Measurements from ENCODE around the gene PRUNE1.

Gene PRUNE1

GRCh38 chr1:151006327-151007052, 1.8 kb upstream of the PRUNE1 start, which contains the start of gene MINDY1:
MINDY1 (minus strand) TSS chr1:151006902; CDS start chr1:151002617, 4,285 bp downstream.
- peak; percentile 84 for DNase-seq

GRCh38 chr1:151007853-151008243, 401 bp upstream of the PRUNE1 start:
- no peak for DNase-seq

DNA sequence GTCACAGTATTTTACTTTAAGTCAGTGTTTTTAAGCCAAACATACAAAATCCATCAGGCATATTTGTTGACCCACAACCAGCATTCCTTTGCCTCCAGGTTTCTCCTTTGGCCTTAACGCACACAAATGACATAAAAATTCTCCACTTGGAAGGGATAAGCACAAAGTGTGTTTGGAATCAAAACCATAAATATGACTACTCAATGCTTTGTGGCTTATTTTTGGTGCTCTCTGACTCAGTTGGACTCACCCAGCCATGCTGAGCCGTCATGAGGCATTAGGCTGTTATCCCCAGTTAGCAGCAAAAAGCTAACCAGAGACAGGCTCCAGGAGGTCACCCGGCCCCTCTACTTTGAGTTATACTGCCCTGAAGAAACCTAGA, 948 bp downstream of the PRUNE1 start:
- no peak for DNase-seq

DNA sequence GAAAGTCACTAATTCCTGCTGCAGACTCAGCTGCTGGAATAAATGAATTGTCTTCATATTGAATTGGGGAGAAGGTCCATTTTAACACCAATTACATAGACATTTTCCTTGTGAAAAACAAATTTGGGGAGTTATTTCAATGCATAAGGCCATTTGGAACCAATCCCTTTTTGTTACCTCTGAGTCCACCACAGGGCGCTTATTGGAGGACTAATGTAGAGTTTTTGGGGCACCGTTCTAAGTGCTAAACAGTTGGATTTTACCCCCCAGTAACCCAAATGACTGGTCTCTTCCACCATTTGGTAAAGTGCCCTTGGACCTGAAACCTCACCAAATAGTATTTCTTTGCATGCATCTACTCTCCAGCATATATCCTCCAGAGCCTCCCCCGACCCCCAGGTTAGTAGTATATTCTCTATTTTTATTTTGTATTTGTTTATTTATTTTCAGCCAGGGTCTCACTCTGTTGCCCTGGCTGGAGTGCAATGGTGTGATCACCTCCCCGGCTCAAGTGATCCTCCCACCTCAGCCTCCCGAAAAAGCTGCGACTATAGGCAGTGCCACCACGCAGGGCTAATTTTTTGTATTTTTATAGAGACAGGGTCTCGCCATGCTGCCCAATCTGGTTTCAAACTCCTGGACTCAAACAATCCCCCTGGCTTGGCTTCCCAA, 1.6 kb downstream of the PRUNE1 start:
- DNase-seq, result no peak

DNA sequence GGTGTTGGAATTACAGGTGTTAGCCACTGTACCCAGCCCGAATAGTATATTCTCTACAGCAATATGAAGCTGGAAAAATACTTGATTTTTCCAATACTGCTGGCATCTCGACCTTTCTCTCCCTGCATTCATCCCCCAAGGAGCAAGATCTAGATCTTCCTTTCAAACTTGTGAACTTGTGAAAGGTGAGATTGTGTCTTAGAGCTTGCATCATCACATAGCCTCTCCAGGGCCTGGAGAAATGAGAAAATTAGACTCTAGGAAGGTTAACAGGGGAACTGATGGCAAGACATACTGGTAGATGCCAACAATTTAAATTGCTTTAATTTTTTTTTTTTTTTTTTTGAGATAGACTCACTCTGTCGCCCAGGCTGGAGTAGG, 2.1 kb downstream of the PRUNE1 start:
- DNase-seq, result no peak

DNA sequence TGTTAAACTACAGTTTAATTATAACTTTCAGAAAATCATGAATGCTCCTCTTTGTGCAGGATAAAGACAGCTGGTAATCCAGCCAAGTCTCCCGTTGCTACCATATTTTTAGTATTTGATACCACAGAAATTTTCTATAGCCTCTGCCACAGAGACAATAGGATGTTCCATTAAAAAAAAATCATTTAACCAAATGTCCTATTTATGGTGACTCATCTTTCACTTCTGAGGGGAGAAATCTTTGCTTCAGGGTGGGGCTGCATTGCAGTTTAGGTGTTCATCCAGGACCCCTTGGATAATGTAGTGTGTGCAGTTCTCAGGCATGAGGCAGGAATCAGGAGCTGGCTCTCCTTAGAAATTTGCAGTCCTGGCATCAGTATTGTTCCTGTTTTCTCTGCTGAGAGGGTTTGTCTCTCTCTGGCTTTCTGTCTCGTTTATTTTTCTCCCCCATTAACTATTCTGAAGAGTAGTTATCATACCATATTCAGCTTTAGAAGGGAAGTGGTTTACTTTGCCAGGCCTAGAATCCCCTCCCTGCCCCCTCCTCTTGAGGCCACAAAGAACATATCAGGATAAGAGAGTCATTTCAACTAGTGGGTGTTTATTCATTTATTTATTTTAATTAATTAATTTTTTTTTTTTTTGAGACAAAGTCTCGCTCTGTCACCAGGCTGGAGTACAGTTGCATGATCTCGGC, 3.1 kb downstream of the PRUNE1 start:
- no peak for DNase-seq

GRCh38 chr1:151012684-151013471, 4.6 kb downstream of the PRUNE1 start:
- DNase-seq, result no peak

DNA sequence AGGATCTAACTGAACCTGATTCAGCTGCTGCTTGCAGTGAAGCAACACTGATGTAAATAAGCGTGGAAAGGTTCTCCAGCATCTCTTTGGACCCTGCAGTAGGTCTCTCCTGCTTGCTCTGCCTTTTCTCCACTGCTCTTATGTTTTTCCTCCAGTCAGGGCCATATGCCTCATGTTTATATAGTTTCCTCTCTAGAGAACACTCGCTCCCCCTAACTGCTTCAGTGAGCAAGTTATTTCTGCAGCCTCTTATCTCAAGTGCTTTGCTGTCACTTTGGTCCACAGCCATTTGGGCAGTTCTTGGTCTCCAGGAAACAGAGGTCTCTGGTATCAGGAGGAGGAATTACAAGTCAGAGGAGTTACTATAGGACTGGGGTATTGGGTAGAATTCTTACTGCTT, 5.3 kb downstream of the PRUNE1 start:
- no peak for DNase-seq

DNA sequence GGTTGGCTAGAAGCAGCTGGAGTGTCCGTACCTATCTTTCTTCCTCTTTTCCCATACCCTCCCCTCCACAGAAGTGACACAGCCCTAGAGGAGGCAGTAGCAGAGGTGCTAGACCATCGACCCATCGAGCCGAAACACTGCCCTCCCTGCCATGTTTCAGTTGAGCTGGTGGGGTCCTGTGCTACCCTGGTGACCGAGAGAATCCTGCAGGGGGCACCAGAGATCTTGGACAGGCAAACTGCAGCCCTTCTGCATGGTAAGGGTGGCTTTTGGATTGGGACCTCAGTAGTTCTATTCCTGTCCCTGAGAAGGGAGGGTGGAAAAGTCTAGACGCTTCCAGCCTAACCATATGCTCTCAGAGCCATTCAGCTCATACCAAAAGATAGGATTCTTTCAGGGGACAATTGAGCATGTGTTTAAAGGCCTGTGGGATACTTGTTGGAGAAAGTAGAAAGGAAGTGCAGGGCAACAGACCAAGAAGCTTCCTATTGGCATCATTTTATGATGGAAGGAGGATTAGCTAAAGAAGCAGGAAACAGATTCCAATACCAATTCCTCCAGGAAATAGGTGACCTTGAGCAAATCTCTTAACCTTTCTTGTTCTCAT, 16.4 kb downstream of the PRUNE1 start:
- DNase-seq, result peak; percentile 52

- no peak for DNase-seq
Measured at GRCh38 chr1:151026460-151026859, 18.2 kb downstream of the PRUNE1 start.

- no peak for DNase-seq
Measured at GRCh38 chr1:151032164-151032563, 23.9 kb downstream of the PRUNE1 start.

- no peak for DNase-seq
Measured at GRCh38 chr1:151035167-151035566, 26.9 kb downstream of the PRUNE1 start.

DNA sequence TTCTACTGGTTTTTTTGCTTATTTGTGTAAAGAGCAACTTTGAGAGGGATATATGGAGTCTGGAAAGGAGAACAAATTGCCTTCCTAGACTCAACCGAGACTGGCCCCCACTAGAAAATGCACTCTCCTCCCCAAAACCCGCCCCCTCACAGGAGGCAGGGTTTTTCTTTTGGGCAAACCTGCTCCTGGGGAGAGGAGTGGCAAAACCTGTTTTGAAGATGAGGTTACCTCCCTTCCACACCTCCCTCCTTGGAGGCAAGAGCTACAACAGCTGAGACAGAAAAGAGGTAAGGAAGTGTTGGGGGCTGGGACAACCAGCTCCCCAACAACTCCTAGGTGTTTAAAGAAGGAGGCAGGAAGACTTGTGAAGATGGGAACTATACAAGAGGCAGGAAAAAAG, 28.1 kb downstream of the PRUNE1 start, which contains the start of gene BNIPL:
Gene BNIPL, plus strand, starts transcription at position 231 of the 400 bp plus-strand sequence. Its CDS starts 140 bp downstream, at position 371.
- DNase-seq, result no peak

- no peak for DNase-seq
Measured at GRCh38 chr1:151037032-151037431, 28.8 kb downstream of the PRUNE1 start.

DNA sequence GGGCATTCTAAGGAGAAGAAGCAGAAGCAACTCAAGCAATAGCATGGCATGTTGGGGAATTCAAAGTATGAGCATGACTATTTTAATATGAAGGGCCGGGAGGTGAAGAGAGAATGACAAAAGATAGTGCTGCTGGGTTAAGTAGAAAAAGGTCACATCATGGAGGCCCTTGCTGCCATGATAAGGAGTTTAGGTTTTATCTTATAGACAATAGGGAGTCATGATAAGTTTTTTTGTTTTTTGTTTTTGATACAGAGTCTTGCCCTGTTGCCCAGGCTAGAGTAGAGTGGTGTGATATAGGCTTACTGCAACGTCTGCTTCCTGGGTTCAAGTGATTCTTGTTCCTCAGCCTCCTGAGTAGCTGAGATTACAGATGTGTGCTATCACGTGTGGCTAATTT, 31.3 kb downstream of the PRUNE1 start:
- no peak for DNase-seq

- no peak for DNase-seq
Measured at GRCh38 chr1:151043163-151043562, 34.9 kb downstream of the PRUNE1 start.

DNA sequence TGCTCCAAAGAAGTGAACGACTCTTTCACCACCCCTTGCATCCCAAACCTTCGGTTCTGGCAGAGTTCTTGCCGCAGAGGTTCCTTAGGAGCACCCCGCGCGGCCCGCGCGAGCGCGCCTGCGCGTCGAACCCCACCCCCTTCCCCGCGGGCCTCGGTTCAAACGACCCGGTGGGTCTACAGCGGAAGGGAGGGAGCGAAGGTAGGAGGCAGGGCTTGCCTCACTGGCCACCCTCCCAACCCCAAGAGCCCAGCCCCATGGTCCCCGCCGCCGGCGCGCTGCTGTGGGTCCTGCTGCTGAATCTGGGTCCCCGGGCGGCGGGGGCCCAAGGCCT, 39.3 kb downstream of the PRUNE1 start, which contains the start of gene C1orf56:
Gene C1orf56, plus strand, starts transcription at position 161 of the 334 bp plus-strand sequence. Its CDS starts 97 bp downstream, at position 258.
- peak; percentile 83 for DNase-seq

- DNase-seq, result peak; percentile 75
Measured at GRCh38 chr1:151047925-151048644, 39.8 kb downstream of the PRUNE1 start.

GRCh38 chr1:151048645-151049032, 40.4 kb downstream of the PRUNE1 start:
- DNase-seq, result no peak

GRCh38 chr1:151049458-151049857, 41.2 kb downstream of the PRUNE1 start:
- DNase-seq, result no peak

- no peak for DNase-seq
Measured at GRCh38 chr1:151050051-151050688, 41.9 kb downstream of the PRUNE1 start.

Measured in left hindlimb (tissue), 1 donor.